Measurements from ENCODE around the gene HELZ. TPM values are rescaled to one million over a fixed set of nuclear protein-coding genes. Genes with fewer than 3 reads are reported as not detected.

Gene HELZ
- total RNA-seq, 4 donors from 2014 or later: 14.7 to 122 (median 45.9) TPM

GRCh38 chr17:67044940-67045339 lies 200.1 kb downstream of the HELZ start:
- H3K27me3 ChIP-seq: no peaks in the 10 kb centered on the region

GRCh38 chr17:67044016-67044772 lies 200.8 kb downstream of the HELZ start, which contains the start of gene CACNG1:
Gene CACNG1 (plus strand): TSS chr17:67044554. CDS start chr17:67044661, 107 bp downstream.
- no peak for DNase-seq
- no peak for TF ChIP-seq CTCF (IDR thresholded peaks at IDR 0.05)
- TF ChIP-seq POLR2A (IDR thresholded peaks at IDR 0.05): no peak
- Histone ChIP-seq H3K4me3 (no peak within 1 kb of the TSS), H3K27ac (no peak within 1 kb of the TSS), H3K9me3 (peaks cover 0 to 5% of the 10 kb centered on the region in 2 donors), H3K27me3 (no peaks in the 10 kb centered on the region), H3K36me3 (no peaks in the 10 kb centered on the region), H3K4me1 (no peaks in the 10 kb centered on the region)
- intact Hi-C loops (cut with DNase I; ENCODE audit: low total_unique reads): no loop called here

More at GRCh38 chr17:67044940-67045339, 200.1 kb downstream of the HELZ start:
- DNase-seq: no peak
- no peaks in the 10 kb centered on the region for H3K36me3 ChIP-seq
- TF ChIP-seq CTCF (IDR thresholded peaks at IDR 0.05) (no peak), POLR2A (IDR thresholded peaks at IDR 0.05) (no peak)
- no peaks in the 10 kb centered on the region for H3K4me1 ChIP-seq
- no peak overlapping the region for H3K4me3 ChIP-seq
- no peak overlapping the region for H3K27ac ChIP-seq
- H3K9me3 ChIP-seq: peaks cover 0 to 9% of the 10 kb centered on the region in 2 donors
- intact Hi-C loops (cut with DNase I; ENCODE audit: low total_unique reads): no loop called here

- Histone ChIP-seq H3K9me3 (peaks cover 0 to 2% of the 10 kb centered on the region in 2 donors), H3K27me3 (no peaks in the 10 kb centered on the region), H3K36me3 (no peaks in the 10 kb centered on the region), H3K4me3 (no peak overlapping the region), H3K4me1 (no peaks in the 10 kb centered on the region), H3K27ac (no peak overlapping the region)
- DNase-seq: no peak
- intact Hi-C loops (cut with DNase I; ENCODE audit: low total_unique reads): no loop called here
- no peak for TF ChIP-seq POLR2A (IDR thresholded peaks at IDR 0.05)
- TF ChIP-seq CTCF (IDR thresholded peaks at IDR 0.05): no peak
Observed at GRCh38 chr17:67043283-67043682, 201.7 kb downstream of the HELZ start.

- no peaks in the 10 kb centered on the region for H3K36me3 ChIP-seq
- no peak for DNase-seq
- no peaks in the 10 kb centered on the region for H3K27me3 ChIP-seq
- no peak overlapping the region for H3K4me3 ChIP-seq
- TF ChIP-seq CTCF (IDR thresholded peaks at IDR 0.05) (no peak), POLR2A (IDR thresholded peaks at IDR 0.05) (no peak)
- no peak overlapping the region for H3K27ac ChIP-seq
- no peaks in the 10 kb centered on the region for H3K4me1 ChIP-seq
- H3K9me3 ChIP-seq: no peaks in the 10 kb centered on the region
- intact Hi-C loops (cut with DNase I; ENCODE audit: low total_unique reads): no loop called here
Observed at GRCh38 chr17:67041941-67042899, 202.8 kb downstream of the HELZ start.
